ENCODE results near the gene DDC.

Gene DDC

DNA sequence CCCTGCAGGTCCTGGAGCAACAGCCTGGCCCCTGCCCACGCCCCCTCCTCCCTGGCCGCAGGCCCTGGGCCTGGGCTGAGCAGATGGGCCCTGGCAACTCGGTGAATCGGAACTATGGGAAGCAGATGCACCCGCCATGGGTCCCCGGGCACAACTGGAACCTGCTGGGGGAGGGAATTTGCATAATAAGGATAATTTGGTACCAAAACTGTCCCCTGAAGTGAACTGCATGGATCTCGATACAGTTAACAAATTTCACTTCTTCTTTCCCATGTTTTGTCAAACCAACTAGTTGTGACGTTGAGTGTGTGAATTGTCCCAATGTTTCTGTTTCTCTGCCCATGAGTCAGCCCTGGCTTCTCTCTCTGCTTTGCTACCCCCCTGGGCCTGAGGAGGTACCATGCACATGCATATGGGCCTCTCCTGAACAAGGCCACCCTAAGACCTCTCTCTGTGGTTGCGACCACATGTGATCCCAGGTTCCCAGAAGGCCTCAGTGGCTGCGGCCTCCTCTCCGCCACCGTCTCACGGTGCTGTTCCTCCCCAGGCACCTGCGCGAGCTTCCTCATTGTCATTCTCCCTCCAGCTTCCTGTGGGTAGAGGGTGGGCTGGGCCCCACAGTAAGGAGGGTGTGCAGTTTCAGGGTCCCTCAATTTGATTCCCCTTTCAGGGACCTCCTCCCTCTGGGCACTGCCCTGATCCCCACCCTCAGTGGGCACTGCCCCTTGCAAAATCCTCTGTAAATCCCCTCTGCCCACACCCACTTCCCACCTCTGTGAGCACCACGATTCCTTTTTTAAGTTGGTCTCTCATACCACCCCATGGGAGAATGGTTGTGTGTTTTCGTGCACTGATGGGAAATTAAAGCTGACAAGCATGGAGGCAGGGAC, 155.1 kb downstream of the DDC start:
- DNase-seq: no peak
